ENCODE measurements around the gene CDC25A.

Gene CDC25A

GRCh38 chr3:48199117-48199516, 10.9 kb upstream of the CDC25A start:
- DNase-seq (ENCODE audit: extremely low read depth in 1 of 2, low read depth in 1 of 2): no peak

- DNase-seq (ENCODE audit: extremely low read depth in 1 of 2, low read depth in 1 of 2): no peak
Observed at GRCh38 chr3:48196611-48197010, 8.4 kb upstream of the CDC25A start.

- no peak for DNase-seq (ENCODE audit: extremely low read depth in 1 of 2, low read depth in 1 of 2)
Observed at GRCh38 chr3:48194446-48195071, 6.3 kb upstream of the CDC25A start.

- DNase-seq (ENCODE audit: extremely low read depth in 1 of 2, low read depth in 1 of 2): no peak
Observed at GRCh38 chr3:48190911-48191310, 2.7 kb upstream of the CDC25A start.

GRCh38 chr3:48189321-48189720, 1.1 kb upstream of the CDC25A start:
- no peak for DNase-seq (ENCODE audit: extremely low read depth in 1 of 2, low read depth in 1 of 2)

GRCh38 chr3:48187579-48188265, 495 bp downstream of the CDC25A start:
- no peak for DNase-seq (ENCODE audit: extremely low read depth in 1 of 2, low read depth in 1 of 2)

GRCh38 chr3:48187301-48187578, 977 bp downstream of the CDC25A start:
- no peak for DNase-seq (ENCODE audit: extremely low read depth in 1 of 2, low read depth in 1 of 2)

- no peak for DNase-seq (ENCODE audit: extremely low read depth in 1 of 2, low read depth in 1 of 2)
Observed at GRCh38 chr3:48186631-48187300, 1.5 kb downstream of the CDC25A start.

- no peak for DNase-seq (ENCODE audit: extremely low read depth in 1 of 2, low read depth in 1 of 2)
Observed at GRCh38 chr3:48185129-48185528, 3.1 kb downstream of the CDC25A start.

- no peak for DNase-seq (ENCODE audit: extremely low read depth in 1 of 2, low read depth in 1 of 2)
Observed at GRCh38 chr3:48184299-48184698, 3.9 kb downstream of the CDC25A start.

GRCh38 chr3:48180531-48181253, 7.5 kb downstream of the CDC25A start:
- DNase-seq (ENCODE audit: extremely low read depth in 1 of 2, low read depth in 1 of 2): no peak

- DNase-seq (ENCODE audit: extremely low read depth in 1 of 2, low read depth in 1 of 2): no peak
Observed at GRCh38 chr3:48180021-48180420, 8.2 kb downstream of the CDC25A start.

GRCh38 chr3:48178072-48178471, 10.1 kb downstream of the CDC25A start:
- no peak for DNase-seq (ENCODE audit: extremely low read depth in 1 of 2, low read depth in 1 of 2)

- peak; percentile 2 to 4 for DNase-seq (ENCODE audit: extremely low read depth in 1 of 2, low read depth in 1 of 2)
Observed at GRCh38 chr3:48157950-48158376, 30.3 kb downstream of the CDC25A start.

- DNase-seq (ENCODE audit: extremely low read depth in 1 of 2, low read depth in 1 of 2): no peak
Observed at GRCh38 chr3:48157202-48157840, 30.9 kb downstream of the CDC25A start.

GRCh38 chr3:48156163-48156562, 32.1 kb downstream of the CDC25A start:
- DNase-seq (ENCODE audit: extremely low read depth in 1 of 2, low read depth in 1 of 2): no peak

GRCh38 chr3:48155122-48155521, 33.1 kb downstream of the CDC25A start:
- no peak for DNase-seq (ENCODE audit: extremely low read depth in 1 of 2, low read depth in 1 of 2)

GRCh38 chr3:48151807-48152427, 36.3 kb downstream of the CDC25A start:
- DNase-seq (ENCODE audit: extremely low read depth in 1 of 2, low read depth in 1 of 2): no peak

- peak; percentile 28 to 32 for DNase-seq (ENCODE audit: extremely low read depth in 1 of 2, low read depth in 1 of 2)
Observed at GRCh38 chr3:48151058-48151806, 37.0 kb downstream of the CDC25A start.

- no peak for DNase-seq (ENCODE audit: extremely low read depth in 1 of 2, low read depth in 1 of 2)
Observed at GRCh38 chr3:48143992-48144391, 44.2 kb downstream of the CDC25A start.

Measured in stimulated activated CD8-positive, alpha-beta memory T cell treated with anti-CD3 and anti-CD28 coated beads, Interleukin-7, amount 100 ng/mL, for 48 hours (primary cell).